K562 treated with DMSO at 1 percent for 12 hours (cell line): ENCODE results near the gene PAGE1. TPM values are rescaled to one million over a fixed set of nuclear protein-coding genes. Genes with fewer than 3 reads are reported as not detected.

Experiments
- total RNA-seq: library from RNA; unstranded; fragments of 300-600 nt; gene quantifications from 2 replicates; pipeline ENCODE4 v1.2.3, GENCODE V29; 2022; ENCODE audit not compliant: insufficient read depth

PAGE1 gene, protein sequence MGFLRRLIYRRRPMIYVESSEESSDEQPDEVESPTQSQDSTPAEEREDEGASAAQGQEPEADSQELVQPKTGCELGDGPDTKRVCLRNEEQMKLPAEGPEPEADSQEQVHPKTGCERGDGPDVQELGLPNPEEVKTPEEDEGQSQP
- 61.2 and 93.3 TPM in 2 replicates for total RNA-seq

DNA sequence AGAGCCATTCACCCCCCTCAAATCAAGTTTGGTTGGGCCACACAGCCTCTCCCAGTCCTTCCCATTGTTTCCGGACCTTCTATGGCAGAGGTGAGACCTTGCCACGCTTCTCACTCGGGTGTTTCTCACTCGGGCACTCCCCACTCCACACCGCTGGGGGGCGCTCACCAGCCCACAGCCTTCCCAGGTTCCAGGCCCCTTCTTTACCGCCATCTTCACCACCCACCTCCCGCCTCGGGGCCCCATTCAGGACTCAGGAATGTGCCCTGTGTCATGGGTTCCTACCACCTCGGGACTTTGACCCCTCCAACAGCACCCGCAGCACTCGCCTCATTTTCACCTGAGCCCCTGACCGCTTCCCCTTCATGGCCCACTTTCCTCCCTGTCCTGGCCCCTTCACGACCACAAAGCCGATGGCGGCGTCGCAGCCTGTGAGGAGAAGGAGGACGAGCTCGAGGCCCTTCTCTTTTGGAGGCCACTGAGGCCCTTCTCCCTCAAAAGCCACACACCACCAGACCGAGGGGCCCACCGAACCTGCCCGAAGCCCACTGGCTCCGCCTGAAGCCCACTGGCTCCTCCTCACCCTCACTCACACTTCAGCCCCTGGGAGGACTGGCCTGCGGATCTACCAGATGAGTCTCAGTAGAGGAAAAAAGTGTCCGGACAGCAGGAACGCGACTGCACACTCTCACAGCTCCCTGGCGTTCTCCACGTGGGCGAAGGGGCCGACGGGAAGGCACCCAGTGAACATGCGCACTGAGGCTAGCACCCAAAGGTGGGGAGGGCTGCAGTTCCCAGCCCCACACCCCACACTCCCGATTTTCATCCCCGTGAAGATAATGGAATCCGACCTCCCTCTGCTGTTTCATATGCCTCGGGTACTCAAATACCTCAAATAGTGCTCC, at the start of gene PAGE1:
Gene PAGE1 (minus strand): TSS at position 709 of the 905 bp plus-strand sequence. CDS start 1,214 bp downstream, outside the sequence.

Other genes starting within 250 kb of the PAGE1 start
- gene GAGE12C, start 163.8 kb downstream of the PAGE1 start, total RNA-seq: not detected in 2 replicates
- gene GAGE12D, start 154.3 kb downstream of the PAGE1 start, total RNA-seq: not detected in 2 replicates
- gene GAGE12E, start 144.7 kb downstream of the PAGE1 start, total RNA-seq: not detected in 2 replicates
- gene GAGE12F, start 135.1 kb downstream of the PAGE1 start, total RNA-seq: not detected in 2 replicates
- not detected in 2 replicates for gene GAGE12G, start 125.6 kb downstream of the PAGE1 start, total RNA-seq
- gene GAGE12H, start 116.0 kb downstream of the PAGE1 start, total RNA-seq: not detected in 2 replicates
- gene GAGE2A, start 106.5 kb downstream of the PAGE1 start, total RNA-seq: 16.8 and 16.9 TPM in 2 replicates
- 15.9 and 35.7 TPM in 2 replicates for gene GAGE1, start 97.0 kb downstream of the PAGE1 start, total RNA-seq
- gene PAGE4, start 133.3 kb upstream of the PAGE1 start, total RNA-seq: 9.2 and 24.4 TPM in 2 replicates
- gene USP27X, start 183.5 kb upstream of the PAGE1 start, total RNA-seq: 1.7 and 4.5 TPM in 2 replicates
- gene CLCN5, start 226.6 kb upstream of the PAGE1 start, total RNA-seq: 1.6 and 7.1 TPM in 2 replicates